PC-3 (cell line): ENCODE measurements around the gene PKIG. TPM values are rescaled to one million over a fixed set of nuclear protein-coding genes. Genes with fewer than 3 reads are reported as not detected.
A peak's percentile ranks its signal among the peaks of the same experiment; 100 is the strongest.

Source experiments
- ATAC-seq: fragments of 200-7000 bp; cut with Tn5 transposase; 2 replicates; pipeline ENCODE4 v1.9.1; 2020; ENCODE audit warnings: mild to moderate bottlenecking, moderate library complexity
- BruUV-seq: library from RNA; stranded (reverse); fragments of 400-500 nt; replicated peaks from 2 replicates; lab custom pipeline; 2021; lab: Mats Ljungman, UMichigan
- CTCF ChIA-PET: fragments of 300-600 bp; sonication (Branson Sonifier 250); formaldehyde crosslinking; loops from one replicate; lab custom pipeline; 2022; ENCODE audit warnings: antibody characterized with exemption; lab: Charles Lee
- POLR2A ChIA-PET: fragments of 300-600 bp; sonication (Branson Sonifier 250); formaldehyde crosslinking; loops from one replicate; lab custom pipeline; 2022; ENCODE audit warnings: antibody characterized with exemption; ENCODE audit not compliant: unreplicated experiment; lab: Charles Lee
- DNase-seq: peaks from one replicate; pipeline ENCODE4 v3.0.0-alpha.2; 2015
- H2AFZ ChIP-seq: fragments of 300-600 bp; sonication (generic); 2 replicates; pipeline ENCODE4 v1.6.0; 2016; ENCODE audit warnings: antibody characterized with exemption, low read length
- H3F3A ChIP-seq: fragments of 300-600 bp; sonication (generic); one replicate; pipeline ENCODE4 v1.6.0; 2017; ENCODE audit warnings: antibody characterized with exemption, low read length, control low read depth, mild to moderate bottlenecking; ENCODE audit not compliant: unreplicated experiment
- H3K27ac ChIP-seq: fragments of 300-600 bp; sonication (generic); 2 replicates; pipeline ENCODE4 v1.5.1; 2016; ENCODE audit warnings: mild to moderate bottlenecking, low read length
- H3K27me3 ChIP-seq: fragments of 300-600 bp; sonication (generic); 2 replicates; pipeline ENCODE4 v1.6.1; 2016; ENCODE audit warnings: low read length, mixed read lengths
- H3K36me3 ChIP-seq: fragments of 300-600 bp; sonication (generic); 2 replicates; pipeline ENCODE4 v1.6.1; 2016; ENCODE audit warnings: low read depth, mixed run types, low read length, mixed read lengths
- H3K4me1 ChIP-seq: fragments of 300-600 bp; sonication (generic); 2 replicates; pipeline ENCODE4 v1.5.1; 2016; ENCODE audit warnings: low read length; ENCODE audit not compliant: insufficient read depth
- H3K4me2 ChIP-seq: fragments of 300-600 bp; sonication (generic); 2 replicates; pipeline ENCODE4 v1.6.0; 2016; ENCODE audit warnings: low read length
- H3K4me3 ChIP-seq: fragments of 300-600 bp; sonication (generic); 2 replicates; pipeline ENCODE4 v1.5.1; 2016; ENCODE audit warnings: mild to moderate bottlenecking, low read length, mixed read lengths
- H3K79me2 ChIP-seq: fragments of 300-600 bp; sonication (generic); 2 replicates; pipeline ENCODE4 v1.6.1; 2017; ENCODE audit warnings: low read length, mixed read lengths
- H3K9ac ChIP-seq: fragments of 300-600 bp; sonication (generic); 2 replicates; pipeline ENCODE4 v1.6.0; 2016; ENCODE audit warnings: mild to moderate bottlenecking, low read length
- H3K9me2 ChIP-seq: fragments of 300-600 bp; sonication (generic); replicated peaks from 2 replicates; pipeline ENCODE4 v1.6.1; 2016; ENCODE audit warnings: mixed run types, low read length, mixed read lengths
- H3K9me3 ChIP-seq: fragments of 300-600 bp; sonication (generic); 2 replicates; pipeline ENCODE4 v1.6.1; 2016; ENCODE audit warnings: low read length, mixed read lengths
- H4K20me1 ChIP-seq: fragments of 300-600 bp; sonication (generic); 2 replicates; pipeline ENCODE4 v1.6.1; 2016; ENCODE audit warnings: low read length, mixed read lengths
- CTCF ChIP-seq: fragments of 300-600 bp; sonication (generic); conservative IDR thresholded peaks from 2 replicates; pipeline ENCODE4 v1.5.1; 2017; ENCODE audit warnings: antibody characterized with exemption, low read depth, mild to moderate bottlenecking, low read length
- EZH2 ChIP-seq: fragments of 300-600 bp; sonication (generic); IDR thresholded peaks from one replicate; pipeline ENCODE4 v1.6.1; 2017; ENCODE audit warnings: antibody characterized with exemption, mild to moderate bottlenecking, low read length; ENCODE audit not compliant: unreplicated experiment
- EZH2phosphoT487 ChIP-seq: fragments of 300-600 bp; sonication (generic); IDR thresholded peaks from 2 replicates; pipeline ENCODE4 v1.6.1; 2018; ENCODE audit warnings: mild to moderate bottlenecking, antibody characterized with exemption, low read length, borderline replicate concordance
- intact Hi-C: fragments of 100-400 bp; cut with micrococcal nuclease; formaldehyde crosslinking; loops from 2 replicates; pipeline ENCODE4 v1.9.0; 2023
- total RNA-seq: library from RNA; depleted of rRNA; stranded (reverse); fragments of >200 nt; gene quantifications from 2 replicates; pipeline ENCODE4 v1.2.3, GENCODE V29; 2014

The PKIG gene
- total RNA-seq, 1 experiment from 2014 or later = 47.5 TPM

GRCh38 chr20:44596876-44597275 is 14.5 kb downstream of the PKIG start:
- Histone ChIP-seq H3K9me2 (no peaks in the 10 kb centered on the region), H3K36me3 (no peaks in the 10 kb centered on the region), H4K20me1 (no peaks in the 10 kb centered on the region), H3K4me2 (no peak overlapping the region), H3K27me3 (no peaks in the 10 kb centered on the region), H2AFZ (no peak overlapping the region), H3F3A (no peaks in the 10 kb centered on the region), H3K79me2 (no peaks in the 10 kb centered on the region), H3K27ac (peak overlapping the region; percentile 53), H3K9ac (peak overlapping the region; percentile 10; the same call in 1 of the 2 replicates), H3K9me3 (no peaks in the 10 kb centered on the region), H3K4me3 (no peak overlapping the region), H3K4me1 (peaks cover 49% of the 10 kb centered on the region)
- POLR2A ChIA-PET = no interaction called here
- DNase-seq = no peak
- BruUV-seq = no TSS peak
- TF ChIP-seq CTCF = no peak
- no peak for TF ChIP-seq EZH2phosphoT487
- no peak for TF ChIP-seq EZH2
- intact Hi-C loops = no loop called here
- no peak for ATAC-seq
- CTCF ChIA-PET = no interaction called here

- H2AFZ ChIP-seq = no peak overlapping the region
- H3K79me2 ChIP-seq = no peaks in the 10 kb centered on the region
- no peak overlapping the region for H3K4me3 ChIP-seq
- peaks cover 53% of the 10 kb centered on the region for H3K4me1 ChIP-seq
- H3K36me3 ChIP-seq = no peaks in the 10 kb centered on the region
- H4K20me1 ChIP-seq = no peaks in the 10 kb centered on the region
- no peak for ATAC-seq
- no peak overlapping the region for H3K27ac ChIP-seq
- no peak for DNase-seq
- POLR2A ChIA-PET = no interaction called here
- CTCF ChIA-PET = no interaction called here
- H3K9me3 ChIP-seq = no peaks in the 10 kb centered on the region
- no peaks in the 10 kb centered on the region for H3K27me3 ChIP-seq
- no peaks in the 10 kb centered on the region for H3F3A ChIP-seq
- no TSS peak for BruUV-seq
- TF ChIP-seq CTCF (no peak), EZH2 (no peak), EZH2phosphoT487 (no peak)
- no peaks in the 10 kb centered on the region for H3K9me2 ChIP-seq
- H3K4me2 ChIP-seq = no peak overlapping the region
- intact Hi-C loops = no loop called here
- no peak overlapping the region for H3K9ac ChIP-seq
Observed at GRCh38 chr20:44597516-44597915, 15.1 kb downstream of the PKIG start.

GRCh38 chr20:44597930-44598329 is 15.6 kb downstream of the PKIG start:
- ATAC-seq (no peak), DNase-seq (no peak)
- Histone ChIP-seq H3K36me3 (no peaks in the 10 kb centered on the region), H3K27me3 (no peaks in the 10 kb centered on the region), H3K4me2 (no peak overlapping the region), H3K4me1 (peaks cover 53% of the 10 kb centered on the region), H3K9me2 (no peaks in the 10 kb centered on the region), H4K20me1 (no peaks in the 10 kb centered on the region), H3K4me3 (no peak overlapping the region), H3K27ac (peak overlapping the region; percentile 16; the same call in 1 of the 2 replicates), H3K79me2 (no peaks in the 10 kb centered on the region), H3F3A (no peaks in the 10 kb centered on the region), H2AFZ (no peak overlapping the region), H3K9me3 (no peaks in the 10 kb centered on the region), H3K9ac (no peak overlapping the region; the same call in 1 of the 2 replicates)
- TF ChIP-seq CTCF = no peak
- TF ChIP-seq EZH2 = no peak
- no peak for TF ChIP-seq EZH2phosphoT487
- CTCF ChIA-PET = no interaction called here
- intact Hi-C loops = no loop called here
- POLR2A ChIA-PET = no interaction called here
- no TSS peak for BruUV-seq
